ENCODE measurements around the gene CLIP2.

- TF ChIP-seq, protein P1, sequence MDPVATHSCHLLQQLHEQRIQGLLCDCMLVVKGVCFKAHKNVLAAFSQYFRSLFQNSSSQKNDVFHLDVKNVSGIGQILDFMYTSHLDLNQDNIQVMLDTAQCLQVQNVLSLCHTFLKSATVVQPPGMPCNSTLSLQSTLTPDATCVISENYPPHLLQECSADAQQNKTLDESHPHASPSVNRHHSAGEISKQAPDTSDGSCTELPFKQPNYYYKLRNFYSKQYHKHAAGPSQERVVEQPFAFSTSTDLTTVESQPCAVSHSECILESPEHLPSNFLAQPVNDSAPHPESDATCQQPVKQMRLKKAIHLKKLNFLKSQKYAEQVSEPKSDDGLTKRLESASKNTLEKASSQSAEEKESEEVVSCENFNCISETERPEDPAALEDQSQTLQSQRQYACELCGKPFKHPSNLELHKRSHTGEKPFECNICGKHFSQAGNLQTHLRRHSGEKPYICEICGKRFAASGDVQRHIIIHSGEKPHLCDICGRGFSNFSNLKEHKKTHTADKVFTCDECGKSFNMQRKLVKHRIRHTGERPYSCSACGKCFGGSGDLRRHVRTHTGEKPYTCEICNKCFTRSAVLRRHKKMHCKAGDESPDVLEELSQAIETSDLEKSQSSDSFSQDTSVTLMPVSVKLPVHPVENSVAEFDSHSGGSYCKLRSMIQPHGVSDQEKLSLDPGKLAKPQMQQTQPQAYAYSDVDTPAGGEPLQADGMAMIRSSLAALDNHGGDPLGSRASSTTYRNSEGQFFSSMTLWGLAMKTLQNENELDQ (tag by site-specific recombination; IDR thresholded peaks at IDR 0.05; ENCODE audit: low read depth): no peak
- no peak for TF ChIP-seq REPIN1 (tag by site-specific recombination; IDR thresholded peaks at IDR 0.05; ENCODE audit: low read depth)
- TF ChIP-seq YY1 (tag by site-specific recombination; IDR thresholded peaks at IDR 0.05): no peak
- no peak for TF ChIP-seq ZNF16 (tag by site-specific recombination; IDR thresholded peaks at IDR 0.05; ENCODE audit: low read depth)
- TF ChIP-seq ZNF302 (tag by site-specific recombination; IDR thresholded peaks at IDR 0.05; ENCODE audit: low read depth): no peak
- no peak for TF ChIP-seq ZNF248 (tag by site-specific recombination; IDR thresholded peaks at IDR 0.05)
- TF ChIP-seq CTCF (tag by site-specific recombination; IDR thresholded peaks at IDR 0.05): no peak
- TF ChIP-seq, protein P2, sequence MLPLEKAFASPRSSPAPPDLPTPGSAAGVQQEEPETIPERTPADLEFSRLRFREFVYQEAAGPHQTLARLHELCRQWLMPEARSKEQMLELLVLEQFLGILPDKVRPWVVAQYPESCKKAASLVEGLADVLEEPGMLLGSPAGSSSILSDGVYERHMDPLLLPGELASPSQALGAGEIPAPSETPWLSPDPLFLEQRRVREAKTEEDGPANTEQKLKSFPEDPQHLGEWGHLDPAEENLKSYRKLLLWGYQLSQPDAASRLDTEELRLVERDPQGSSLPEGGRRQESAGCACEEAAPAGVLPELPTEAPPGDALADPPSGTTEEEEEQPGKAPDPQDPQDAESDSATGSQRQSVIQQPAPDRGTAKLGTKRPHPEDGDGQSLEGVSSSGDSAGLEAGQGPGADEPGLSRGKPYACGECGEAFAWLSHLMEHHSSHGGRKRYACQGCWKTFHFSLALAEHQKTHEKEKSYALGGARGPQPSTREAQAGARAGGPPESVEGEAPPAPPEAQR (tag by site-specific recombination; IDR thresholded peaks at IDR 0.05): no peak
- TF ChIP-seq ZSCAN5A (tag by site-specific recombination; IDR thresholded peaks at IDR 0.05): no peak
- TF ChIP-seq, protein P3, sequence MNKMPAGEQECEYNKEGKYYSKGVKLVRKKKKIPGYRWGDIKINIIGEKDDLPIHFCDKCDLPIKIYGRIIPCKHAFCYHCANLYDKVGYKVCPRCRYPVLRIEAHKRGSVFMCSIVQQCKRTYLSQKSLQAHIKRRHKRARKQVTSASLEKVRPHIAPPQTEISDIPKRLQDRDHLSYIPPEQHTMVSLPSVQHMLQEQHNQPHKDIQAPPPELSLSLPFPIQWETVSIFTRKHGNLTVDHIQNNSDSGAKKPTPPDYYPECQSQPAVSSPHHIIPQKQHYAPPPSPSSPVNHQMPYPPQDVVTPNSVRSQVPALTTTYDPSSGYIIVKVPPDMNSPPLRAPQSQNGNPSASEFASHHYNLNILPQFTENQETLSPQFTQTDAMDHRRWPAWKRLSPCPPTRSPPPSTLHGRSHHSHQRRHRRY (tag by site-specific recombination; IDR thresholded peaks at IDR 0.05): no peak
- no peak for TF ChIP-seq ZNF416 (tag by site-specific recombination; IDR thresholded peaks at IDR 0.05)
- TF ChIP-seq SETDB1 (IDR thresholded peaks at IDR 0.05; ENCODE audit: insufficient read length, low read length): no peak
- TF ChIP-seq, protein P4, sequence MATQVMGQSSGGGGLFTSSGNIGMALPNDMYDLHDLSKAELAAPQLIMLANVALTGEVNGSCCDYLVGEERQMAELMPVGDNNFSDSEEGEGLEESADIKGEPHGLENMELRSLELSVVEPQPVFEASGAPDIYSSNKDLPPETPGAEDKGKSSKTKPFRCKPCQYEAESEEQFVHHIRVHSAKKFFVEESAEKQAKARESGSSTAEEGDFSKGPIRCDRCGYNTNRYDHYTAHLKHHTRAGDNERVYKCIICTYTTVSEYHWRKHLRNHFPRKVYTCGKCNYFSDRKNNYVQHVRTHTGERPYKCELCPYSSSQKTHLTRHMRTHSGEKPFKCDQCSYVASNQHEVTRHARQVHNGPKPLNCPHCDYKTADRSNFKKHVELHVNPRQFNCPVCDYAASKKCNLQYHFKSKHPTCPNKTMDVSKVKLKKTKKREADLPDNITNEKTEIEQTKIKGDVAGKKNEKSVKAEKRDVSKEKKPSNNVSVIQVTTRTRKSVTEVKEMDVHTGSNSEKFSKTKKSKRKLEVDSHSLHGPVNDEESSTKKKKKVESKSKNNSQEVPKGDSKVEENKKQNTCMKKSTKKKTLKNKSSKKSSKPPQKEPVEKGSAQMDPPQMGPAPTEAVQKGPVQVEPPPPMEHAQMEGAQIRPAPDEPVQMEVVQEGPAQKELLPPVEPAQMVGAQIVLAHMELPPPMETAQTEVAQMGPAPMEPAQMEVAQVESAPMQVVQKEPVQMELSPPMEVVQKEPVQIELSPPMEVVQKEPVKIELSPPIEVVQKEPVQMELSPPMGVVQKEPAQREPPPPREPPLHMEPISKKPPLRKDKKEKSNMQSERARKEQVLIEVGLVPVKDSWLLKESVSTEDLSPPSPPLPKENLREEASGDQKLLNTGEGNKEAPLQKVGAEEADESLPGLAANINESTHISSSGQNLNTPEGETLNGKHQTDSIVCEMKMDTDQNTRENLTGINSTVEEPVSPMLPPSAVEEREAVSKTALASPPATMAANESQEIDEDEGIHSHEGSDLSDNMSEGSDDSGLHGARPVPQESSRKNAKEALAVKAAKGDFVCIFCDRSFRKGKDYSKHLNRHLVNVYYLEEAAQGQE (tag by site-specific recombination; IDR thresholded peaks at IDR 0.05): no peak
Observed at GRCh38 chr7:74439541-74439940, 150.3 kb downstream of the CLIP2 start.

All from HEK293 (cell line).